Bone marrow (tissue), 2 donors: ENCODE data around the gene RFXANK.
"Not testable (repeated sequence)": the region's sequence is repeated elsewhere in the genome, so short reads cannot be mapped to it uniquely, and the experiment has no call there.

Source experiments
- DNase-seq, 2 donors: peaks; one replicate each; lab custom pipeline; 2025; lab: John Stamatoyannopoulos, UW

RFXANK gene

DNA sequence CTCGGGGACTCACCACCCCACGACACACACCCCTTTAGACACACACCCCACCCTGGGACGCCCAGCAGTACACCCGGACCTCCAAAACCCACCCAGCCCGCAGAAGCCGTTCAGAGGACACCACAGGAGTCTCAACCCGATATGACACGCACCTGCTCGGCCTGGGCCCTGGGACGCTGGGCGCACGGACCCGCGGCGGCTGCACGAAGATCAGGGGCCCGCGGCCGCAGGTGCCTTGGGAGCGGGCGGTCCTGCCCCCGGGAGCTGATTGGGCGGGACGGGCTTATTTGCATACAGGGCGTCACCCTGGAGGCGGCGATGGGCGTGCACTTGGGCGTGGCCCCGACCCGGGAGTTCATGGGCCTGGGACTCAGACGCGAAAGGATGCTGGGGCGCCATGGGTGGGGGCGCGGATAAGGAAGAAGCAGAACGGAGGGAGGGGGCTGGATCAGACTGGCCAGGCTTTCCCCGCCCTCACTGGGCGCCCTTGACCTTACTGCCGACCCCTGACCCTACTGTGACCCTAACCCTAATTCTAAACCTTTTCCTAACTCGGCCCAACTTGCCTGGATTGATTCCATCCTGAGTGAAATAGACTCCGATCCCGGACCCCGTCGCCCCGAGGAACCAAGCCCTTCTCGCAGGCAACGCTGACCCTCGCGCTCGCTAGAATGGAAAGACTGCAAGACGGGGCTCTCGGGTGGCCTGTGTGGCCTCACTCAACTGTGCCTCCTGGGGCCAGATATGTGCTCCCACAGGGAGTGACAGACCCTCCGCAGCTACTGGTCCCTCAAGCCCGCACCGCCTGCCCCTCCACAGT lies 21.8 kb upstream of the RFXANK start, which contains the start of gene MEF2B:
Gene MEF2B, minus strand, starts transcription at position 211 of the 820 bp plus-strand sequence. CDS start 19,528 bp downstream, outside the sequence.
- DNase-seq = no peak

DNA sequence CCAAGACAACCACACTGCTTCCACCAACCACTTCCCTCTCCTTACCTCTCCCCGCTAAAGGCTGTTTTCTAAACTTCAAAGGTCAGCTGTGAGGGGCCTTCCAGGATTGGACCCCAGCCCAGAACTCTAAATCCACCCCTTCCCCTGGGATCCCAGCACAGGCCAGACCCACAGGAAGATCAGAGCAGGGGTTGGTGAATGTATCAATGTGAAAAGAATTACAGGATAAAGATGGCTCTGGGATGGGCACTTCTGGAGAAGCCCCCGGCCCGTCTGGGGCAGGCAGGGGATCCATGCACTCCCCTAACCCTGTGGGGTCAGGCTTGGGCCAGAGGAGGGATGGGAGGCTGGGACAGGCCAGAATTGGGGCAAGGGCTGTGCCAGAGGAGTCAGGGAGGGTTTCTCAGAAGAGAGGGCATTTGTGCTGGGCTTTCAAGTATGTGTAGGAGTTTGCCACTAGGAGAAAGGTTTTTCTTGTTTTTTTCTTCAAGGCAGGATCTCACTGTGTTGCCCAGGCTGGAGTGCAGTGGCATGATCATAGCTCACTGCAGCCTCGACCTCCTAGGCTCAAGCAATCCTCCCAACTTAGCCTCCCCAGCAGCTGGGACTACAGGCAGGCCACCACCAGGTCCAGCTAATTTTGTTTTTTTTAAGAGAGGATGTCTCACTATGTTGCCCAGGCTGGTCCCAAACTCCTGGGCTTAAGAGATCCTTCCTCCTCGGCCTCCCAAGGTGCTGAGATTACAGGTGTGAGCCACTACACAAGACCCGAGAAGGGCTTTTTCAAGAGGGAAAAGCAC lies 21.0 kb upstream of the RFXANK start:
- no peak for DNase-seq

DNA sequence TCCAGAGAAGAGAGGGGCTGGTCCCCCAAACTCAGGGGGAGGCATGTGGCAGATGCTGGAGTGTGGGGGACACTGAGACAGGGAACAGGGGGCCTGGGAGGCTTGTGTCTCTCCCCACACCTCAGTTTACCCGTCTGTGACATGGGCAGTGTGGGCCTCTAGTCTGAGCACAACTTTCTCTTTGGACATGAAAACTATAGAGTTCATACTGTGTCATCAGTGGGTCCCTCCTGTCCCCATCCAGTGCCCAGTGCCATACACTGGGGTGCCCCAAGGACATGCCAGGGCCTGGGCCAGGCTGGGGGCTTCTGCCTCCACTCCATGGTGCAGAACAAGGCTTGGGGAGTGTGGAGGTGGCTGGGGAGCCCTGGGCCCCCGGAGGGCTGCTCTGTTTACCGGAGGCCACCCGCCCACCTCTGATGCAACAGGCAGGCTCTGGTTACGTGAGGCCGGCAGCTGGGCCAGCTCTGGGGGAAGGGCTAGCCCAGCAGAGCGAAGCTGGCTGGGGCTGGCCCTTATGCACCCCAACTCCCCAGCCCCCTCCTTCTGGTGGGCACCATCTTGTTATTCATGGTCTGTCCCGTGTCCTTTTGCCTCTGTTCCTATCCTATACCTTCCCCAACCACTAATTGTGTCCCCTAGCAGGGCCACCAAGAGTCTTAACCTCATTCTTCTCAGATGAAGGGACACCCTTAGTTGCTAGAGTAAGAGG lies 20.1 kb upstream of the RFXANK start:
- no peak for DNase-seq

DNA sequence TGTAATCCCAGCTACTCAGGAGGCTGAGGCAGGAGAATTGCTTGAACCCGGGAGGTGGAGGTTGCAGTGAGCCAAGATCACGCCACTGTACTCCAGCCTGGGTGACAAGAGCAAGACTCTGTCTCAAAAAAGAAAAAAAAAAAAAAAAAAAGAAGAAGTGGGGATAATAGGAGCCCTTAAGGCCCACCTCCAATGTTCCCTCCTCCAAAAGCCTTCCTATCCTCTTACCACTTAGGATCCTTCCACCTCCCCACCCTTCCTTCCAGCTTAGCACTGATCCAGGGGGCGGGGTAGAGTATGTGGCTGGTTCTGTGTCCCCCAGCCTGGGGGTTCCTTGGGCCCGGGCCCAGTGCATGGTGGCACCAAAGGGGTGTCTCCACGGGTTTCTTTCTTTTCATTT lies 18.8 kb upstream of the RFXANK start:
- not testable (repeated sequence) for DNase-seq

DNA sequence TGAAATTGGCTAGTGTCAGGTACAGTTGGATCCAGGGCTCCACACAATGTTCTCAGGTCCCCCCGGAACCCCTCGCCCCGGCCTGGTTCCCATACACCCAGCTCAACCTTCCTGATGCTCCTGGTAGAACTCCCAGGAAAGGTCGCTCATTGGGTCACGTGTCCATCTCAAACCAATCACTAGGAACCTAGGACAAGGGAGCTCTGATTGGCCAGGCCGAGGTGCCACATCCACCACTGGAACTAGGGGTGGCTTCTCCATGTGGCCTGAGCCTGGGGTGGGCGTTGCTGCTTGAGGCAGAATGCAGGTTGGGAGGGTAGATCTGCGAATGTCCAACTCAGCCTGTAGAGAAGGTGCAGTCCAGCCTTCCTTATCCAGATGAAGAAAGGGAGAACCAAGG lies 15.1 kb upstream of the RFXANK start:
- DNase-seq = no peak

DNA sequence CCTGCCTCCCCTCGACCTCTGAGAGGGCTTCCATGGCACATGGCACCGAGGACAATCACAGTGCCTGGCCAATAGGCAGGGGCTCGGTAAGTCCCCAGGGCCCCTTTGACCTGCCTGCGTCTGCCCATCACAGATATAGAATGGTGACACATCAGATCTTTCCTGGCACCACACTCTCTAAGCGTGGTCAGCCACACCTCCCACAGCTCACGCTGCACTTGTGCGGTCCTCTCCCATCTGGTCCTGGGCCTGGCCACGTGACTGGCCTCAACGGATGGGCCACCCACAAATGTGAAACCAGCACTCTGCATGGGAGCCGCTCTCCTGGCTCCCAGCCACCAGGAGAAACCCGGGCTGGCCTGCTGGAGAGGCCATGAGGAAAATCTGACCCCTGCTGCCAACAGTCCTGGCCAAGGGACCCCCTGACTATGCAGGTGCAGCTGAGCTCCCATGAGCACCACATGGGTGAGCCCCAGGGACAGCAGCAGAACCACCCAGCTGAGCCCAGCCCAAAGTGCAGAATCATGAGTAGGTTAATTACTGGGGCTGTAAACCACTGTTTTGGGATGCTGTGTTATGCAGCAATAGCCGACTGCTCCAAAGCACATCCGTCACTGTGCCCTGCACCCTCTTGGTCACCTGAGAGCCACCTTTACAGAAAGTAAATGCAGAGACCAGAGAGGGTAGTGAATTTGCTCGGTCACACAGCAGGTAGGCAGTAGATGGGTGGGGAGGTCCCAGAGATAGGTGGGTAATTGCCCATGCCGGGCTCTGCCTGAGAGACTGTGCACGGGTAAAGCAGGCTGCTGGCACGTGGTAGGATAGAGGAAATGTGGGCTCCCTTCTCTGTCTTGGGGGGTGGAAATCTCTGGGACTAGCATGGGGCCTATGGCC lies 12.3 kb upstream of the RFXANK start:
- no peak for DNase-seq

DNA sequence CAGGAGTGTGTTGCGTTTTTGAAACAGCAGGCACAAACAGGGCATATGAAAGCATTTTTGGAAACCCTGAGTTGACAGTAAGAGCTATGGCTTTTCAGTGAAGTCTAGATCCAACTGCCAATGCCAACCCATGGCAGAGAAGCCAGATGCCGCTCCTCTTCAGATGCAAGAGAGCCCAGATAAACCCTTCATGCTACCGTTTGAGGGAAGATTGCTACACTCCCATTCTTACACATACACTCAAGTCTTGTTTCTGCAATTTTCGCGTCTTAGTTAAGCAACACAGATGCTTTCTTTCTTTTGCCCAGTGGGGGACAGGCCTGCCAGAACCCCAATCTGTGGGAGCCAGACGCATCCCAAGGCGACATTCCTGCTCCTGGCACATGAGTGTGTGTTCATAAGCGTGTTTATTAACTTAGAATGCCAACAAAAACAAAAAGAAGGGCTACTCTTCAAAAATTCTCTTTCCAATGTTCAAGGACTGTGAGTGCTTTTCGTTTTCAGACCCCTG lies 10.5 kb upstream of the RFXANK start:
- no peak for DNase-seq

DNA sequence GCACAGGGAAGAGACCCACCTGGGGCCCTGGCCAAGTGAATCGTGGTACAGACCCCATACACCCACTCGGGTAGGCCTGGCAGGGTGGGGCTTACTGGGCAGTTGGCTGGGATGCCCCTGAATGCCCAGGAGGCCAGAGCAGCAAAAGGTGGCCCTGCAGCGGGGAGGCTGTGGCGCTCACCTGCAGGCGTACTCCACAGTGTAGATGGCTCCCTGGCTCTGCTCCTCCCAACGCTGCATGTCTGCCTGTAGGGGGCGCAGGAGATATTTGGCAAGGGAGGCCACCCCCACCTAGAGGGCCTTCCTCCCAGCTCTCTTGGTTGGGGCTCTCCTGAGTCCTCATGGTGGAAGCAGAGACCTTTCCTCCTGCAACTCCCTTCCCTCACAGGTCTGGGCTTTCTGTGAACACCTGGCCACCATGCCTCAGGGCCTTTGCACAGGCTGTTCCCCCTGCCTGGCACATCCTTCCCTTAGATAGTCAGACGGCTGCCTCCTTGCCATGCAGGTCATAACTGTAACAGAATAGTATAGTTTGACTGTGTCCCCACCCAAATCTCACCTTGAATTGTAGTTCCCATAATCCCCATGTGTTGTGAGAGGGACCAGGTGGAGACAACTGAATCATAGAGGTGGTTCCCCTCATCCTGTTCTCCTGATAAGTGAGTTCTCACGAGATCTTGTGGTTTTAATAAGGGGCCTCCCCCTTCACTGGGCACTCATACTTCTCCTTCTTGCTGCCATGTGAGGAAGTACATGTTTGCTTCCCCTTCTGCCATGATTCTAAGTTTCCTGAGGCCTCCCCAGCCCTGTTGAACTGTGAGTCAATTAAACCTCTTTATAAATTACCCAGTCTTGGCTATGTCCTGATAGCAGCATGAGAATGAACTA lies 6.0 kb upstream of the RFXANK start:
- peak; percentile 4 to 32 for DNase-seq

DNA sequence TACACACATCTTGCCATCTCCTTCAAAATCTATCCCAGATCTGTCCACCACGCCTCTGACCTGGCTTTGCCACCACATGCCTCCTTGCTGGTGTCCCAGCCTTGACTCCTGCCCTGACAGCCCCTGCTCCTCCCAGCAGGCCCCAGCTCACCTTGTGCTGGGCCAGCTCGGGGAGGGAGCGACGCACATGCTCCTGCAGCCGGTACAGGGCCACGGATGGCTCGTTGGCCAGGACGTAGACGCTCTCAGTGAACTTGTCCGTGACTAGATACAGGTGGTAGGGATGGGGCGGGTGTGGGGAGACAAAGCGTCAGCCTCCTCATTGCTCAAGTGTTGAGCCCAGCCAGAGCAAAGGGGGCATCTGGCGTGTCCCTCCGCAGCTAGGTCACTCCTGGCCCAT lies 5.3 kb upstream of the RFXANK start:
- DNase-seq = no peak

DNA sequence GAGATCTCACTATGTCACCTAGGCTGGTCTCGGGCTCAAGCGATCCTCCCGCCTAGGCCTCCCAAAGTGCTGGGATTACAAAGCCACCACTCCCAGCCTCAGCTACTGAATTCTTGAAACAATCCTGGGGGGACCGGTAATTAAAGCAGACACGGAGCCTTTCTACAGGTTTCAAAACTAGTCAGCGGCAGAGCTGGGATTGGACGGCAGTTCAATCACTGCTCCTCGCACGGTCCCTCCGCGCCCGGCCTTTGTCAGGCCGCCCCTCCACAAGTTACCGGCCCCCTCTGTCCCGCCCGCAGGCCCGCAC lies 335 bp upstream of the RFXANK start:
- DNase-seq = no peak

DNA sequence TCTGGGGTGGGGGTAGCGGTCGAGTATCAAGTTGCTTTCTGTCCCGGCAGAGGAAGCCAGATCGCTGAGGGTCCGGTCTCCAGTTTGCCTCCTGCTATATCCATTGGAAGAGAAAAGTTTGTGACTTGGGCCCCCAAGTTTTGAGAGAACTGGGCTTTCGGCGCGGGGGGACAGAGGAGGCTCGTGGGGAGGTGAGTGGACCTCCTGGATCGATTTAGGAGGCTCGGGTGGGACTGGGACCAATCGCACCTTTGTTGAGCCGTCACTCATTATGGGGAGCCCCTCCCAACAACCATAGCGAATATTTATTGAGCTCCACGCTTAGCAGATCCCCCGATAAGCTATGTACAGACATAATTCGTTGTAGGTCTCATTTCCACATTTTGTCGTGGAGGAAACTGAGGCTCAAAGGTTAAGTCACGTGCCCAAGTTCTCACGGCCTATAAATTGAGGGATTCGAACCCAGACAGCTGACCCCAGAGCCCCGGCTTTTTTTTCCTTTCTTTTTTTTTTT lies 909 bp downstream of the RFXANK start:
- no peak for DNase-seq

DNA sequence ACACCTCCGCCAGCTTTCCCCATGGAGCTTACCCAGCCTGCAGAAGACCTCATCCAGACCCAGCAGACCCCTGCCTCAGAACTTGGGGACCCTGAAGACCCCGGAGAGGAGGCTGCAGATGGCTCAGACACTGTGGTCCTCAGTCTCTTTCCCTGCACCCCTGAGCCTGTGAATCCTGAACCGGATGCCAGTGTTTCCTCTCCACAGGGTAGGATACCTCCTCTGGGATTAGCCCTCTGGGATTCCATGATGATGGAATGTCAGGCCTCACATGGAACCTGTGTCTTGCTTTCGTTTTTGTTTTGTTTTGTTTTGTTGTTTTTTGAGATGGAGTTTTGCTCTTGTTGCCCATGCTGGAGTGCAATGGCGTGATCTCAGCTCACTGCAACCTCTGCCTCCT lies 1.9 kb downstream of the RFXANK start:
- no peak for DNase-seq

DNA sequence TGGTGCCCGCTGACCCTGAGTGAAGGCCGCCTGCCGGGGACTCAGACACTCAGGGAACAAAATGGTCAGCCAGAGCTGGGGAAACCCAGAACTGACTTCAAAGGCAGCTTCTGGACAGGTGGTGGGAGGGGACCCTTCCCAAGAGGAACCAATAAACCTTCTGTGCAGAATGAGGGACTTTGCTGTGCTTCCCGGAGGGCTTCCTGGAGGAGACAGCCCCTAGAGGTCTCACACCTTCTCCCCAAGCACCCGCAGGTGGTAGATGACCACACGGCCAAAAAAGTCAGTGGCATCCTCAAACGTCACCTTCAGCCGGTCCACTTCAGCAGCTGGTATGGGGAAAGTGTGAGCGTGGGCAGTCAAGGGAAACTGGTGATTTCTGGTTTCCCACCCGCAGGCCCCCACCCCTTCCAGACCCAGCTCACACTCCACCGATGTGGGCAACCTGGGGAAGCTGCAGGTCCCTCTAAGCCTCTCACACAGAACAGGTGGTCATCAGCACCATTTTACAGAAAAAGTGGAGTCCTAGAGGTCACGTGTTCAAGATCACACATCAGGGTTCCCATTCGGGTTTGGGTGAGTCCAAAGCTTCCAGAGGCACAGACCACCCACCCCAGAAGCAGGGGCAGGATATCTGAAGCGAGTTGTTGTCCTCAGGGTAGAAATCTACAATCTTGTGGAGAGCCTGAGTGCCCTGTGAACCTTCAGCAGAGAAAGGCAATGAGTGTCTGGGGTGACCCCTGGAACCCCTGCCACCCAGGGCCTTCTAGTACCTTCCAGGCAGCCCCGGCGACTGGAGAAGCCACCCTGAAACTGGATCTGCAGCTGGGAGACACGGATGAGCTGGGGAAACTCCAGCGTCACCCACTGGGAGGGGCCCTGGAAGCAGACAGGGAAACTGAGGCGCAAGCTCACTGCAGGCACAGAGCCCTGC lies 9.9 kb downstream of the RFXANK start:
- DNase-seq = no peak

DNA sequence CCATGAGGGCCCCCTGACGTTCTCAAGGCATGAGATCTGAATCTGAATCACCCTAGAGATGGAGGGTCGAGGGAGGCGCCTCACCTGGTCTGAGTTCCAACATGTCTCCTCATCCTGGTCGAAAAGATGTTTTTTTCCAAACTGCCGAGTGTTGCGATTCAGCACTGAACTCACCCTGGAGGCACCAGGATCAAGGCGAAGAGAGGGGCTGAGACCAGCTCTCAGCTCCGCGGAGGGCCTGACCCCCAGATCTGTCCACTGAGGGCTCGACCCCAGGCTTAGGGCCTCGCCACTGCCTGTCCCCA lies 10.6 kb downstream of the RFXANK start:
- DNase-seq = no peak

DNA sequence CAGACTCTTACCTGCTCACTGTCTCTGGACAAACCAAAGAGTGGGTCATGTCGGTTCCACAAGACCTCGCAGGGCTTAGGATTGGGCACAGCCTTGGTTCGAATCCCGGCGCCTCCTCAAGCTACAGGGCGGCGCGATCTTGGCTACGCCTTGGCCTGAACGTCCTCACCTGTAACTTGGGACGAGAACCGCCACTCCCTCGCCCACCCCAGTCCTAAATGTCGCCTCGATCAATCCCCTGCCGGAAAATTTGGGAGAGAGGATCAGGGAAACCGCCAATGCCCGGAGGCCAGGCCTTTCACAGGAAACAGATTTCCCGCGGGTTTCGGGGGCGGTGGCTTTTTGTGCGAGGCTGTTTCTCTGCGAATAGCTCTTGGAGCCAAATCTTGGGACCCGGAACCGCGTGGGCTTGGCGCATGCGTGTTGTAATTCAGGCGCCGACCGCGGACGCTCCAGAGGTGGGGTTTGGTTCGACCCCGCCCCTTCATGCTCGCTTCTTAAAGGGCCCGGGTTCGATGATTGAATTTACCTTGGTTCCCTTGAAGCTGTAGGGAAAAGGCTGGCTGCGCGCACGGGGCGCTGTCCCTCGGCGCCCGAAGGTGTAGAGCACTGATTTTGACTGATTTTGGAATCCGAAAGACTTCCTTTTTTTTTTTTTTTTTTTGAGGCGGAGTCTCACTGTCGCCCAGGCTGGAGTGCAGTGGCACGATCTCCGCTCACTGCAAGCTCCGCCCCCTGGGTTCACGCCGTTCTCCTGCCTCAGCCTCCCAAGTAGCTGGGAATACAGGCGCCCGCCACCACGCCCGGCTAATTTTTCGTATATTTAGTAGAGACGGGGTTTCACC lies 11.2 kb downstream of the RFXANK start, which contains the start of gene NR2C2AP:
Gene NR2C2AP, minus strand, starts transcription at position 403 of the 845 bp plus-strand sequence. Its CDS starts 354 bp downstream, at position 49.
- DNase-seq = peak; percentile 70 to 77

DNA sequence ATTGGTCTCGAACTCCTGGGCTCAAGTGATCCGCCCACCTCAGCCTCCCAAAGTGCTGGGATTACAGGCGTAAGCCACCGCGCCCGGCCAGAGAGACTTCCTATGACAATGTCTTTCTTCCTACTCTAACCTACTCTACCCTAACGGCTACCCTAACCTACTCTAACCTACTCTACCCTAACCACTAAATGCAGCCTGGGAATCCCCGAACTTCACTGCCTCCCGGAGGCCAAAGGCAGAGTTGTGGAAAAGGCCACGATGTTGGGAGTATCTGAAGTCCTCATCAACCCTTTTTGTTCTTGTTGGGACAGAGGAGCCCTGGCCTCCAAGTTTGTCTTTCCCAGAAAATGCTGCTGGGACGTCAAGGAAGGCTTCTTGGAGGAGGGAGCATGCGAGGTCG lies 12.1 kb downstream of the RFXANK start:
- no peak for DNase-seq

DNA sequence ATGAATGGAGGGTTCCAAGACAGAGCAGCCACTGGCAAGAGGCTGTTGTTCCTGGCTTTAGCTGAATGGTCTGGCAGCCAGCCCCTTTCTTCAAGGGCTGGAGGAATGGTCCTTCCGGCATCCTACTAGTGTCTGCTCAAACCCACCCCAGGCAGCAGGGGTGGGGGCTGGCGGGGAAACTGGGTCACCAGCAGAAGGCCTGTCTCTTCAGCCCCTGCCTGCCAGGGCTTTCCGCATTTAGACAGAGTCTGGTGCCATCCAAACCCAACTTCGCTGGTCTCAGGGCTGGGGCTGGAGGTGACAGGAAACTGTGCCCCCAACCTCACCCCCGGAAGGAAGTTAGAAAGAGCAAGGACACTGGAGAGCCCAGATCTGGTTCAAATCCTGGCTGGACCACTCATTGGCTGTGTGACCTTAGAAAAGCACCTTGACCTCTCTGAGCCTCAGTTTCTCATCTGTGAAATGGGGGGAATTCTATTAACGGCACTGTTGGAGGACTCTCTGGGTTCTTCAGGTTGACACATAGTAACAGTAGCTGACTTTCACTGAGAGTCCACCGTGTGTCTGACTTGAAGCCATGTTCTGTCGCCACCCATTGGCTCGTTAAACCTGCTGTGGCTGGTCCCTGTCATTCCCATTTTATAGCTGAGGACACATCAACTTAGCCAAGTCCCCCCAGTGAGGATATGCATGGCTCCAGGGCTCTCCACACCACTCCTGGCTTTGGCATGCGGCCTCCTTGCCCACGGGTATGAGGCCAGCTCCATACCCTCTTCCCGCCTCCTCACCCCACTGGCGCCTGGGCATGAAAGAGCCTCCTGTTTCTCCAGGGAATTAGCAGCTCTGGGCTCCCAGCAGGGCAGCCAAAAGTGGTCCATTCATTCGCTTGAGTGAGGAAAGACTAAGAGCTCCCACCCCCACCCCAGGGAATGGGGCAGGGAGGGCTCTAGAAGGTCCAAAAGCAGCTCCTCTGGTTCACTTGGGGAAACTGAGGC lies 13.7 kb downstream of the RFXANK start:
- DNase-seq = no peak
